Fibroblast of pulmonary artery (primary cell): Measurements from ENCODE around the gene KHDRBS1.

Source experiments
- DNase-seq: peaks from one replicate; pipeline ENCODE4 v3.0.0-alpha.2; 2010; ENCODE audit warnings: low read depth
- H3K4me3 ChIP-seq: replicated peaks from 2 replicates; pipeline ENCODE4 v1.5.1; 2011; ENCODE audit warnings: low read depth, mild to moderate bottlenecking, control low read depth, low read length, moderate library complexity
- CTCF ChIP-seq: IDR thresholded peaks from 2 replicates; pipeline ENCODE4 v1.5.1; 2011; ENCODE audit warnings: mild to moderate bottlenecking, control low read depth, low read length, inconsistent platforms; ENCODE audit errors: missing control alignments

KHDRBS1 gene

GRCh38 chr1:32091591-32091990 lies 77.9 kb downstream of the KHDRBS1 start:
- no peak overlapping the region for H3K4me3 ChIP-seq
- no peak for DNase-seq
- TF ChIP-seq CTCF: no peak
